SK-N-MC (cell line): ENCODE results near the gene TXNDC11.

Source experiments
- EZH2 ChIP-seq: fragments of 200-600 bp; sonication (generic); IDR thresholded peaks from one replicate; pipeline ENCODE4 v1.6.1; 2017; ENCODE audit warnings: antibody characterized with exemption
- FOXP2 ChIP-seq: optimal IDR thresholded peaks from 2 replicates; pipeline ENCODE3; 2011; ENCODE audit warnings: mild to moderate bottlenecking, moderate library complexity; ENCODE audit not compliant: insufficient read depth; ENCODE audit errors: extremely low read length, control extremely low read depth
- POLR2AphosphoS5 ChIP-seq: IDR thresholded peaks from 2 replicates; pipeline ENCODE4 v1.6.1; 2012; ENCODE audit warnings: mild to moderate bottlenecking, low read depth, low read length, borderline replicate concordance

GRCh38 chr16:11780991-11781680, 38.5 kb upstream of the TXNDC11 start:
- no peak for TF ChIP-seq POLR2AphosphoS5
- no peak for TF ChIP-seq FOXP2
- TF ChIP-seq EZH2: no peak
